Hepatocyte (in vitro differentiated cells): ENCODE results near the gene NPEPL1. TPM values are rescaled to one million over a fixed set of nuclear protein-coding genes. Genes with fewer than 3 reads are reported as not detected.

Experiments used
- DNase-seq: peaks from one replicate; pipeline ENCODE4 v3.0.0-alpha.2; 2016; ENCODE audit warnings: low spot score
- H2AFZ ChIP-seq: fragments of 200-600 bp; sonication (generic); 2 replicates; pipeline ENCODE4 v1.6.0; 2016; ENCODE audit warnings: antibody characterized with exemption, mild to moderate bottlenecking
- H3K27ac ChIP-seq: fragments of 200-600 bp; sonication (generic); 2 replicates; pipeline ENCODE4 v1.5.1; 2016; ENCODE audit warnings: mild to moderate bottlenecking
- H3K27me3 ChIP-seq: fragments of 200-600 bp; sonication (generic); 2 replicates; pipeline ENCODE4 v1.6.1; 2016
- H3K36me3 ChIP-seq: fragments of 200-600 bp; sonication (generic); replicated peaks from 2 replicates; pipeline ENCODE4 v1.5.1; 2016; ENCODE audit warnings: low read depth; ENCODE audit not compliant: insufficient read depth
- H3K4me1 ChIP-seq: fragments of 200-600 bp; sonication (generic); 2 replicates; pipeline ENCODE4 v1.5.1; 2016; ENCODE audit warnings: mild to moderate bottlenecking, moderate library complexity; ENCODE audit not compliant: insufficient read depth
- H3K4me2 ChIP-seq: fragments of 200-600 bp; sonication (generic); 2 replicates; pipeline ENCODE4 v1.6.0; 2016
- H3K4me3 ChIP-seq: fragments of 200-600 bp; sonication (generic); 2 replicates; pipeline ENCODE4 v1.5.1; 2016; ENCODE audit warnings: mild to moderate bottlenecking
- H3K79me2 ChIP-seq: fragments of 200-600 bp; sonication (generic); 2 replicates; pipeline ENCODE4 v1.6.0; 2017; ENCODE audit warnings: mild to moderate bottlenecking
- H3K9me2 ChIP-seq: fragments of 200-600 bp; sonication (generic); replicated peaks from 2 replicates; pipeline ENCODE4 v1.6.0; 2017; ENCODE audit warnings: mild to moderate bottlenecking; ENCODE audit not compliant: insufficient read depth
- H3K9me3 ChIP-seq: fragments of 200-600 bp; sonication (generic); 2 replicates; pipeline ENCODE4 v1.5.1; 2016; ENCODE audit warnings: low read depth, mild to moderate bottlenecking
- H4K20me1 ChIP-seq: fragments of 200-600 bp; sonication (generic); 2 replicates; pipeline ENCODE4 v1.6.0; 2016; ENCODE audit warnings: mild to moderate bottlenecking; ENCODE audit not compliant: insufficient read depth, poor library complexity, severe bottlenecking
- CTCF ChIP-seq: fragments of 200-600 bp; sonication (generic); IDR thresholded peaks from 2 replicates; pipeline ENCODE4 v1.5.1; 2016; ENCODE audit warnings: antibody characterized with exemption, mild to moderate bottlenecking; ENCODE audit not compliant: poor library complexity
- EZH2 ChIP-seq: fragments of 200-600 bp; sonication (generic); IDR thresholded peaks from 2 replicates; pipeline ENCODE4 v1.6.1; 2016; ENCODE audit warnings: antibody characterized with exemption, mild to moderate bottlenecking, borderline replicate concordance
- EZH2phosphoT487 ChIP-seq: fragments of 200-600 bp; sonication (generic); IDR thresholded peaks from one replicate; pipeline ENCODE4 v1.6.1; 2018; ENCODE audit warnings: antibody characterized with exemption, mild to moderate bottlenecking, low read depth, moderate library complexity; ENCODE audit not compliant: unreplicated experiment, severe bottlenecking
- WGBS: methylation state at CpG from one replicate; pipeline ENCODE4 v1.1.6; 2016; ENCODE audit warnings: low lambda C conversion rate; ENCODE audit errors: missing lambda C conversion rate; 5-methylcytosine and 5-hydroxymethylcytosine counted together
- polyA plus RNA-seq: library from polyadenylated mRNA; unstranded; fragments of >200 nt; fragmentation: Nextera tagmentation; extraction: Ambion mirVana; gene quantifications from 2 replicates; pipeline ENCODE4 v1.2.1, GENCODE V29; 2016
- total RNA-seq: library from RNA; depleted of rRNA; stranded (reverse); fragments of >200 nt; gene quantifications from 2 replicates; pipeline ENCODE4 v1.2.3, GENCODE V29; 2014

The NPEPL1 gene
- total and polyA plus RNA-seq, 2 experiments from 2014 or later = 15.2 to 42.3 TPM

GRCh38 chr20:58649288-58650180, 43.1 kb upstream of the NPEPL1 start:
- Histone ChIP-seq H3K27me3 (no peaks in the 10 kb centered on the region), H3K4me1 (peaks cover 18% of the 10 kb centered on the region), H3K79me2 (peaks cover 34% of the 10 kb centered on the region), H3K27ac (peak overlapping the region; percentile 97), H3K4me3 (peak overlapping the region; percentile 97), H3K4me2 (peak overlapping the region; percentile 94), H3K36me3 (no peaks in the 10 kb centered on the region), H4K20me1 (peaks cover 20% of the 10 kb centered on the region), H2AFZ (peak overlapping the region; percentile 98), H3K9me3 (no peaks in the 10 kb centered on the region), H3K9me2 (no peaks in the 10 kb centered on the region)
- no peak for TF ChIP-seq EZH2phosphoT487
- TF ChIP-seq CTCF = no peak
- TF ChIP-seq EZH2 = no peak
- 22% methylated on average over 65 of the region's 73 CpGs for WGBS
- DNase-seq = peak; percentile 32

GRCh38 chr20:58650181-58650775, 42.3 kb upstream of the NPEPL1 start:
- peak; percentile 35 for DNase-seq
- WGBS = 15% methylated on average over 48 of the region's 62 CpGs
- H2AFZ ChIP-seq = peak overlapping the region; percentile 98

GRCh38 chr20:58650776-58651558, 41.6 kb upstream of the NPEPL1 start, which contains the start of gene STX16:
Gene STX16, plus strand, starts transcription at chr20:58651283. Its CDS starts 724 bp downstream, at chr20:58652007.
- peaks cover 48% of the 10 kb centered on the region for H3K79me2 ChIP-seq
- 2% methylated on average over 45 of the region's 49 CpGs for WGBS
- H3K27me3 ChIP-seq = no peaks in the 10 kb centered on the region
- peaks cover 34% of the 10 kb centered on the region for H4K20me1 ChIP-seq
- H3K9me3 ChIP-seq = no peaks in the 10 kb centered on the region
- peak within 1 kb of the TSS; percentile 98 for H2AFZ ChIP-seq
- no peaks in the 10 kb centered on the region for H3K36me3 ChIP-seq
- peak within 1 kb of the TSS; percentile 97 for H3K27ac ChIP-seq
- TF ChIP-seq CTCF (peak; percentile 72), EZH2phosphoT487 (no peak), EZH2 (no peak)
- peaks cover 24% of the 10 kb centered on the region for H3K4me1 ChIP-seq
- H3K9me2 ChIP-seq = no peaks in the 10 kb centered on the region
- H3K4me3 ChIP-seq = peak within 1 kb of the TSS; percentile 97
- peak within 1 kb of the TSS; percentile 94 for H3K4me2 ChIP-seq
- DNase-seq = peak; percentile 96

More at GRCh38 chr20:58650181-58650775, 42.3 kb upstream of the NPEPL1 start:
- peaks cover 42% of the 10 kb centered on the region for H3K79me2 ChIP-seq
- H4K20me1 ChIP-seq = peaks cover 27% of the 10 kb centered on the region
- H3K36me3 ChIP-seq = no peaks in the 10 kb centered on the region
- H3K4me2 ChIP-seq = peak overlapping the region; percentile 94
- peak overlapping the region; percentile 97 for H3K27ac ChIP-seq
- H3K27me3 ChIP-seq = no peaks in the 10 kb centered on the region
- no peaks in the 10 kb centered on the region for H3K9me2 ChIP-seq
- TF ChIP-seq CTCF (no peak), EZH2 (no peak), EZH2phosphoT487 (no peak)
- peaks cover 21% of the 10 kb centered on the region for H3K4me1 ChIP-seq
- no peaks in the 10 kb centered on the region for H3K9me3 ChIP-seq
- H3K4me3 ChIP-seq = peak overlapping the region; percentile 97
